GM19438 (cell line): ENCODE data around the gene HNRNPUL2.

ENCODE experiments used
- ATAC-seq: cut with Tn5 transposase; IDR thresholded peaks from one replicate; pipeline ENCODE4 v1.9.1; 2021; ENCODE audit warnings: low read depth; ENCODE audit not compliant: unreplicated experiment

Gene HNRNPUL2

GRCh38 chr11:62727872-62728170 lies 564 bp upstream of the HNRNPUL2 start:
- peak; percentile 51 for ATAC-seq

GRCh38 chr11:62726915-62727164 lies 417 bp downstream of the HNRNPUL2 start:
- no peak for ATAC-seq

GRCh38 chr11:62726156-62726914 lies 922 bp downstream of the HNRNPUL2 start:
- ATAC-seq, result no peak

GRCh38 chr11:62725646-62726045 lies 1.6 kb downstream of the HNRNPUL2 start:
- ATAC-seq, result no peak

- no peak for ATAC-seq
Observed at GRCh38 chr11:62724171-62724570, 3.1 kb downstream of the HNRNPUL2 start.

- no peak for ATAC-seq
Observed at GRCh38 chr11:62721994-62722393, 5.3 kb downstream of the HNRNPUL2 start.

GRCh38 chr11:62719302-62719978 lies 7.8 kb downstream of the HNRNPUL2 start:
- ATAC-seq, result no peak

GRCh38 chr11:62716816-62717215 lies 10.4 kb downstream of the HNRNPUL2 start:
- ATAC-seq, result no peak

GRCh38 chr11:62716206-62716605 lies 11.1 kb downstream of the HNRNPUL2 start:
- ATAC-seq, result no peak

- no peak for ATAC-seq
Observed at GRCh38 chr11:62715150-62716130, 11.8 kb downstream of the HNRNPUL2 start.

GRCh38 chr11:62713343-62713742 lies 13.9 kb downstream of the HNRNPUL2 start:
- no peak for ATAC-seq

GRCh38 chr11:62712861-62713260 lies 14.4 kb downstream of the HNRNPUL2 start:
- no peak for ATAC-seq

GRCh38 chr11:62712276-62712812 lies 14.9 kb downstream of the HNRNPUL2 start:
- no peak for ATAC-seq

- no peak for ATAC-seq
Observed at GRCh38 chr11:62710001-62710345, 17.3 kb downstream of the HNRNPUL2 start.

- peak; percentile 56 for ATAC-seq
Observed at GRCh38 chr11:62709247-62710000, 17.8 kb downstream of the HNRNPUL2 start.

GRCh38 chr11:62708793-62709192 lies 18.5 kb downstream of the HNRNPUL2 start:
- ATAC-seq, result no peak

GRCh38 chr11:62708392-62708791 lies 18.9 kb downstream of the HNRNPUL2 start:
- ATAC-seq, result no peak

GRCh38 chr11:62707277-62707861 lies 19.9 kb downstream of the HNRNPUL2 start, which contains the start of the genes BSCL2 and GNG3:
BSCL2 (minus strand) TSS chr11:62707424; CDS start chr11:62707195, 229 bp downstream.
GNG3 (plus strand) TSS chr11:62707676; CDS start chr11:62708296, 620 bp downstream.
- no peak for ATAC-seq

GRCh38 chr11:62706850-62707247 lies 20.4 kb downstream of the HNRNPUL2 start:
- ATAC-seq, result no peak
